DMS114 treated with DMSO at 0.1 percent for 48 hours (cell line): ENCODE data around the gene SOWAHA.
"Not testable (repeated sequence)": the region's sequence is repeated elsewhere in the genome, so short reads cannot be mapped to it uniquely, and the experiment has no call there.

Experiments used
- DNase-seq: peaks from one replicate; lab custom pipeline; 2025; ENCODE audit not compliant: unreplicated experiment; lab: John Stamatoyannopoulos, UW

SOWAHA gene

GRCh38 chr5:132777209-132778069 is 35.7 kb upstream of the SOWAHA start, which contains the start of gene SEPTIN8:
Gene SEPTIN8, minus strand, starts transcription at chr5:132777239. Its CDS starts 102 bp downstream, at chr5:132777137.
- DNase-seq: peak; percentile 24

GRCh38 chr5:132778129-132778528 is 35.0 kb upstream of the SOWAHA start:
- DNase-seq: no peak

DNA sequence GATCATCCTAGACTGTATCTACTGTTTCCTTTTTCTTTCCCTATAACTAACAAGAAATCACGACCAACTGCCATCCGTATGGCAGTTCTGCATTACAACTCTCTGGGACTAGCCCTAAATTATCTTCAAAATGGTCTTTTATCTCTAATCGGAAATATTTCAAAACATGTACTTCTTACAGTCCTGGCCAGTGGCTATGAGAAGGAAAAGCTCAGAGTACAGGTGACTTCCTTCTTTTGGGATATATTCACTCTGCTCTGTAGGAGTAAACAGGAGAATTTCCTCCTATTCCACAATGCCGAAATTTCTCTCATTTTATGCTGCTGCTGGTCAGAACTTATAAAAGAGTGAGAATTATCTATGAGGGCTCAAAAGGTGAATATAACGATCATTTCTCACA is 34.2 kb upstream of the SOWAHA start:
- no peak for DNase-seq

GRCh38 chr5:132779961-132780360 is 33.1 kb upstream of the SOWAHA start:
- DNase-seq: no peak

GRCh38 chr5:132780577-132780976 is 32.5 kb upstream of the SOWAHA start:
- no peak for DNase-seq

- no peak for DNase-seq
Measured at GRCh38 chr5:132781029-132781428, 32.1 kb upstream of the SOWAHA start.

GRCh38 chr5:132782101-132782500 is 31.0 kb upstream of the SOWAHA start:
- DNase-seq: no peak

DNA sequence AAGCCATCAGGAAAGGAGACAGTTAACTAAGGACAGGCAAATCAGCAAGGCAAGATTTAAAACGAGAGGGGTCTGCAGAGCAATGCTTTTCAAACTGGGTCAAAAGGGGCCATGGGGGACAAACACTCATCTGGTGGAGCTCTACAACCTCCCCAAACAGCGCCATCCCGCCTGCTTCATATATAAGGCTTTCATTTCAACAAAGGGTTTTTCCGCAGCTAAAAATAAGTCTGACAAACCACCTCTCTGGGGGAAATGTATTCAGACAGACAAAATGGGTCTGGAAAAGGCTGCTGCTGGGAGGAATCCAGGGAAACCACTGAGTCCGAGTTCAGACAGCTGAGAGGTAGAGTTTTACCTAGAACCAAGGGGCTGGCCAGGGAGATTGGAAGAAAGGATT is 27.7 kb upstream of the SOWAHA start:
- no peak for DNase-seq

DNA sequence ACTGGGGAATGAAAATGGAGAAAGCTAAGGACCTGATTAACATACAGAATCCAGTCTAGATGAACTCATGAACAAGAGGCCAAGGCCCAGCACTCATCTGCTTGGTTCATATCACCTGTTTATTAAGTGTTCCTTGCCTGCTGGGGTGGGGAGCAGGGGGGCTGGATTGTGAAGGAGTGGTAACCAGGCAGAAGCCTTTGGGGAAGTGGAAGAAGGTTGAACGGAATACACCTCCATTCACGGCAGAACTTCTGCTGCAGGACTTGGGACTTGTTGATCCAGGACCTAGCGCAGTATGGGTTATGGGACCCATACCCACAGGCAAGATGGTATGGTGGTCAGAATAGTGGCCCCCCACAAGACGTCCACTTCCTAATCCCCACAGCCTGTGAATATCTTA is 27.2 kb upstream of the SOWAHA start:
- DNase-seq: no peak

DNA sequence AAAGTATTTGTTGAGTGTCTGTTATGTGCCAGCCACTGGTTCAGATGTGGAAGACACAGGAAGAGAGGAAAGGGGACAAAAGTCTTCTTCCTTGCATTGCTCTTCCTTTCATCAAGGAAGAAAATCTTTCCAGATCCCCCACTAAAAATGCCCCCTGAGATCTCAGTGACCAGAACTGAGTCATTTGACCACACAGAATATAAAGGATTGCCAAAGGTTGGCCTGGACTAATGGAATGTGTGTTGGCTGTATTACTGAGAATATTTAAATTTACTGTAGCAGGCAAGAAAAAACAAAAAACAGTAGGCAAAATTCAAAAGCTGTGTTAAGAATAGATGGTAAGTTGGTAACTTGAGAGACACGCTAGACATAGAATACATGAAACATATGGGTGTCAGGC is 26.0 kb upstream of the SOWAHA start:
- no peak for DNase-seq

DNA sequence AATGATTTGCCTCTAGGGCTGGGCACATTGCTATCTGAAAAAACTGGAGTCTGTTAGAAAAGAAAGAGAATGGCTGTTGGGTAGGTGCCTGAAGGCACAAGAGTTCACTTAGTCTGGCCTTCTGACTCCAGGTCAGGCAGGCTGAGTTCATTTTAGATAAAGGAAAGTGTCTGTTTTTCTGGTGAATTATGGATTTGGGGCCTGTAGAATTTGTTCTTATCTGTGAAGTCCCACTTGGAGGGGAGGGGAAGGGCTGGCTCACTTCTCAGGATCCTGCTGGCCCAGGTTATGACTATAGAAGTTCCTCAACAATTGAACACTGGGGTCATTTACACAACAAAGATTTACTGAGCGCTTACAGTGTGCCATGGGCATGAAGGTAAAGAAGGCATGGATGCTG is 24.6 kb upstream of the SOWAHA start:
- DNase-seq: no peak

GRCh38 chr5:132788990-132789886 is 23.9 kb upstream of the SOWAHA start:
- no peak for DNase-seq

GRCh38 chr5:132790201-132790865 is 22.8 kb upstream of the SOWAHA start:
- DNase-seq: no peak

- DNase-seq: no peak
Measured at GRCh38 chr5:132791026-132791425, 22.1 kb upstream of the SOWAHA start.

DNA sequence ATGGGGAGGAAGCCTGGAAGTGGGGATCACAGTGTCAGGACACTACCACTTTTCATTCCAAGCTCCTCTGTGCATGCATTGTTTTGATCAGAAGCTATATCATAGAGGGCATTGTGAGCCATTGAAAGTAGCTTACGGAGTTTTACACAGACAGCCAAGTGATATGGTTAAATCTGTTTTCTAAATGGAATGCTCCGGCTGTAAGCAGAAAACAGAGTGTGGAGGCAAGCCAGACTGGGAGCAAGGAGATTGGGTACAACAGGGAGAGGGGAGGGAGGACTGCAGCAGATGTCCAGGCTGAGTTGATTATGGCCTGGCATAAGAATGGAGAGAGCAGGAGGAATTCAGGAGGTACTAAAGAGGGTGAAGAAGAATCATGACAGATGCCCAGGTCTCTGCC is 15.5 kb upstream of the SOWAHA start:
- no peak for DNase-seq

GRCh38 chr5:132799392-132799791 is 13.7 kb upstream of the SOWAHA start:
- DNase-seq: no peak

DNA sequence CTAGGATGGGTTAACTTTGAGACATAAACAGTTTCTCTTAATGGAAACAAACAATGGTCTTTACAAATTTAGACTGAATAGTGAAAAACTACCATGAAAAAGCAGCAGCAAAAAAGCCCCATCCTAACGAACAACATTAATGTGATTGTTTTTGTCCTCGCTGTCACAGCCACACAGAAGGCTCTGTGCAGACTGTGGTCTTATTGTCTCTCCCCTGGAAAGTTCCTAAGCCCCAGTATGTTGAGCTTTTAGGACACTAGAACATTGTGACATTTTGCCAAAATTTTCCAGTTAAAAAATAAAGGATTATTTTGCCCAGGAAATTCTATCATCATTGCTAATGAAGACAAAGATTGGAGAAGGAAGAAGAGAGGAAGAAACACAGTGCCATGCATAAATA is 12.6 kb upstream of the SOWAHA start:
- DNase-seq: no peak

DNA sequence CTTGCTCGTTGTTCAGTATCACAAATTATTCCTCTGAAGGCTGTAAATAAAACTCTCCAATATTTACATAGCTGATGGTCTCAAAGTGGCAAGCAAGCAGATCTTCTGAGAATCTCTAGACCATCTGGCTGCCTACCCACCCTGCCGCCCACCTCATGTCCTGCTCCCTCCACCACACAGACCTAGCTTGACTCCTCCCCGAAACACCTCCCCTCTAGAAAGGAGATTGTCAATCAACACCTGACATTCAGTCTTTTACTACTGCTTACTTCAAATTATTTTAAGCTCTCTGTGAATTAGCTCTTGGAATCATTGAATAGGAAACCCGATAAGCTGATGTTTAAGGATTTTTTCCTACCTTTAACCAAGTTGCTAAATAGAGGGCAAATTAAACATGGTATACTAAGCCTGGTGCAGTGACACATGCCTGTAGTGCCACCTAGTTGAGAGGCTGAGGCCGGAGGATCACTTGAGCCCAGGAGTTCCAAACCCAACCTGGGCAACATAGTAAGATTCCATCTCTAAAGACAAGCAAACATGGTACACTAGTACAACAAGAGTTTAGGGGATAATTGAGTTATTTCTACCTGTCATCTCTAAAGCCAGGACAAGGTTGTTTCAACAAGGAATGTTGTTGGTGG is 10.9 kb upstream of the SOWAHA start:
- DNase-seq: no peak

DNA sequence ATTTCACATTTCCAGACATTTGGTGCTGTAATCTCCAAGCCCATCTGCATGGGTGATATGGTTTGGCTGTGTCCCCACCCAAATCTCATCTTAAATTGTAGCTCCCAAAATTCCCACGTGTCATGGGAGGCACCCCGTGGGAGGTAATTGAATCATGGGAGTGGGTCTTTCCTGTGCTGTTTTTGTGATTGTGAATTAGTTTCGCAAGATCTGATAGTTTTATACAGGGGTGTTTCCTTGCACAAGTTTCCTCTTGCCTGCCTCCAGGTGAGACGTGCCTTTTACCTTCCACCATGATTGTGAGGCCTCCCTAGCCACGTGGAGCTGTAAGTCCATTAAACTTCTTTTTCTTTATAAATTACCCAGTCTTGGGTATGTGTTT is 10.4 kb upstream of the SOWAHA start:
- not testable (repeated sequence) for DNase-seq

DNA sequence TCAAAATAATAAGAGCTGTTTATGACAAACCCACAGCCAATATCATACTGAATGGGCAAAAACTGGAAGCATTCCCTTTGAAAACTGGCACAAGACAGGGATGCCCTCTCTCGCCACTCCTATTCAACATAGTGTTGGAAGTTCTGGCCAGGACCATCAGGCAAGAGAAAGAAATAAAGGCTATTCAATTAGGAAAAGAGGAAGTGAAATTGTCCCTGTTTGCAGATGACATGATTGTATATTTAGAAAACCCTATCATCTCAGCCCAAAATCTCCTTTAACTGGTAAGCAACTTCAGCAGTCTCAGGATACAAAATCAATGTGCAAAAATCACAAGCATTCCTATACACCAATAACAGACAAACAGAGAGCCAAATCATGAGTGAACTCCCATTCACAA is 8.9 kb upstream of the SOWAHA start:
- not testable (repeated sequence) for DNase-seq

DNA sequence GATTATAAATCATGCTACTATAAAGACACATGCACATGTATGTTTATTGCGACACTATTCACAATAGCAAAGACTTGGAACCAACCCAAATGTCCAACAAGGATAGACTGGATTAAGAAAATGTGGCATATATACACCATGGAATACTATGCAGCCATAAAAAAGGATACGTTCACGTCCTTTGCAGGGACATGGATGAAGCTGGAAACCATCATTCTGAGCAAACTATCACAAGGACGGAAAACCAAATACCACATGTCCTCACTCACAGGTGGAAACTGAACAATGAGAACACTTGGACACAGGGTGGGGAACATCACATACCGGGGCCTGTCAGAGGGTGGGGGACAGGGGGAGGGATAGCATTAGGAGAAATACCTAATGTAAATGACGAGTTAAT is 7.2 kb upstream of the SOWAHA start:
- not testable (repeated sequence) for DNase-seq
